Memory B cell (primary cell): ENCODE results near the gene TMCC3.

ENCODE experiments used
- ATAC-seq: fragments of 150-1000 bp; cut with Tn5 transposase; 2 replicates; pipeline ENCODE4 v1.10.0; 2021; ENCODE audit warnings: low read depth, mild to moderate bottlenecking, moderate library complexity
- DNase-seq, 2 donors: peaks; one replicate each; pipeline ENCODE4 v3.0.0; 2022; ENCODE audit warnings: low spot score in 2 of 2
- H3K27ac Mint-ChIP-seq: one replicate; pipeline ENCODE4 v1.8.0; 2022; ENCODE audit warnings: mild to moderate bottlenecking, moderate library complexity, mixed read lengths
- H3K27me3 Mint-ChIP-seq: one replicate; pipeline ENCODE4 v1.8.0; 2022; ENCODE audit warnings: mixed read lengths
- H3K36me3 Mint-ChIP-seq: one replicate; pipeline ENCODE4 v1.8.0; 2022; ENCODE audit warnings: mild to moderate bottlenecking, mixed read lengths
- H3K4me1 Mint-ChIP-seq: one replicate; pipeline ENCODE4 v1.8.0; 2022; ENCODE audit warnings: mixed read lengths
- H3K4me3 Mint-ChIP-seq: one replicate; pipeline ENCODE4 v1.8.0; 2022; ENCODE audit warnings: mild to moderate bottlenecking, moderate library complexity, mixed read lengths
- H3K9me3 Mint-ChIP-seq: one replicate; pipeline ENCODE4 v1.8.0; 2022; ENCODE audit warnings: mixed read lengths

The TMCC3 gene

DNA sequence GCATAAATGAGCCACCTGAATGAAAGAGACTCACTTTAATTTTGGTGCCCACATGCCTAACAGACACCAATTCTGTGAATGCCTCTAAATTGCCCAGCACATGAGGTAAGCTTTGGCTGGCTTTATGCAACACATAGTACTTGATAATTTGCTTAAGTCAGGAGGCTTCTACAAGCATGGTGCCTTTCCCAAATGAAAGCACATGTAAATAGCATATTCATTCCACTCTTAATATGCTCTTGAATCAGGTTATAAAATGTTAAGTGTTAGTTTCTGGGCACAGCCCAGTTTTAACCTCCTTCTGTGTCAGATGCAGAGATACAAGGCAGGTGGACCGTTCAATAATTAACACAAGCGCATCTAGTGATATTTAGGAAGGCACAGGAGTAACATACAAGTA lies 15.6 kb downstream of the TMCC3 start:
- H3K4me1 Mint-ChIP-seq = no peaks in the 10 kb centered on the region
- H3K36me3 Mint-ChIP-seq = peaks cover 2% of the 10 kb centered on the region
- no peak overlapping the region for H3K4me3 Mint-ChIP-seq
- DNase-seq = no peak
- no peak for ATAC-seq
- H3K27ac Mint-ChIP-seq = no peak overlapping the region
- no peaks in the 10 kb centered on the region for H3K27me3 Mint-ChIP-seq
- no peaks in the 10 kb centered on the region for H3K9me3 Mint-ChIP-seq

DNA sequence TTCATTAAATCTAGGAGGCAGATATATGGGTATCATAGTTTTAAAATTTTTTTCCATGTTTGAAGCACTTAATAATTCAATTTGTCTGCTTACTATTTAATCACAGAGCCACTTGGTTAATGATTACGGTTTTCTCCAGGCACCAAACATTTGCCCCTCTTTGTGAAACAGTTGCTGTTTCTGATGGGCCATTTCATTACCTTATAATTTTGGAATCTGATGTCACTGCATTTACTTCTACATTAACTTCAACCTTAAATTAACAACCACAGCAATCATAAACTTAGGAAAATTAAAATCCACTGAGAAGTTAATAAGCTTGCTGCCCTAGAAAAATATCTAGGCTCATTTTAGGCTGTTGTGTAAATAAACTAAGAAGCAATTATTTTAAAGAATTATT lies 17.0 kb downstream of the TMCC3 start:
- Mint-ChIP-seq H3K27ac (no peak overlapping the region), H3K27me3 (no peaks in the 10 kb centered on the region), H3K4me3 (no peak overlapping the region), H3K4me1 (no peaks in the 10 kb centered on the region), H3K9me3 (no peaks in the 10 kb centered on the region), H3K36me3 (peaks cover 2% of the 10 kb centered on the region)
- DNase-seq = no peak
- ATAC-seq = no peak

DNA sequence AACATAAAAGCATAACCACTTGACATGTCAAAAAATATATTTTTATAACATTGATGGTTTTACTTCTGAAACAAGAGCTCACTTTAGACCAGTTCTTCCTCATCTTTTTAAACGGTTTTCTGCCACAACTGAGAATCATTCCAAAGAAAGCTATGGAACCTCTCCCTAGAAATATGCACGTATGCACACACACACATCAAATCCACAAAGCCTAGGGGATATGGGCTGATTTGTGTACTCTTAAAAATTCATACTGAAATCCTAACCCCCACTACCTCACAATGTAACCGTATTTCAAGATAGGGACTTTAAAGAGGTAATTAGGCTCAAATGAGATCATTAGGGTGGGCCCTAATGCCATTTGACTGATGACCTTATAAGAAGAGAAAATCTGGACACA lies 19.3 kb downstream of the TMCC3 start:
- no peak overlapping the region for H3K4me3 Mint-ChIP-seq
- no peaks in the 10 kb centered on the region for H3K27me3 Mint-ChIP-seq
- no peak for DNase-seq
- ATAC-seq = no peak
- peaks cover 2% of the 10 kb centered on the region for H3K9me3 Mint-ChIP-seq
- no peaks in the 10 kb centered on the region for H3K4me1 Mint-ChIP-seq
- H3K36me3 Mint-ChIP-seq = peaks cover 6% of the 10 kb centered on the region
- no peak overlapping the region for H3K27ac Mint-ChIP-seq

GRCh38 chr12:94628819-94629472 lies 21.4 kb downstream of the TMCC3 start:
- H3K4me3 Mint-ChIP-seq = no peak overlapping the region
- H3K4me1 Mint-ChIP-seq = no peaks in the 10 kb centered on the region
- H3K9me3 Mint-ChIP-seq = peaks cover 5% of the 10 kb centered on the region
- H3K27me3 Mint-ChIP-seq = no peaks in the 10 kb centered on the region
- DNase-seq (no peak), ATAC-seq (no peak)
- no peak overlapping the region for H3K27ac Mint-ChIP-seq
- peaks cover 10% of the 10 kb centered on the region for H3K36me3 Mint-ChIP-seq

DNA sequence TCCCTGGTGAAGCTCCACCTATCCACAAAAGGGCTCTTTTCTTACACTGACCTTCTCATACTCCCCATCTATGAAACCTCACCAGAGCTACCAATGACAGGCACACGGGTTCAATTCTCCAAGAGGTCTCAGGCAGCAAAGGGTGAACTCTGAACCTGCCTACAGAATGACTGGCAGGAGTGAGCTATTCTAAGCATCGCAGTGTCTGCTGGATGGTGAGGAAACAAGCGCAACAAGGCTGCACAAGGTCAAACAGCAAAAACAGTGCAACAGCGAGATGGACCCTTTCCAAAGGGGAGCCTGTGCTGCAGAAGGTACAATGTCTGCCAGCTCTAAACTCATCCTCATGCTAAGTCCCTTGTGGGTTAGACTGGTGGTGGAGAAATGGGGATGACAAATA lies 22.0 kb downstream of the TMCC3 start:
- Mint-ChIP-seq H3K27ac (no peak overlapping the region), H3K27me3 (no peaks in the 10 kb centered on the region), H3K36me3 (peaks cover 10% of the 10 kb centered on the region), H3K4me3 (no peak overlapping the region), H3K4me1 (no peaks in the 10 kb centered on the region), H3K9me3 (peaks cover 5% of the 10 kb centered on the region)
- DNase-seq = no peak
- ATAC-seq = no peak

GRCh38 chr12:94625531-94625930 lies 24.8 kb downstream of the TMCC3 start:
- no peaks in the 10 kb centered on the region for H3K27me3 Mint-ChIP-seq
- no peak overlapping the region for H3K4me3 Mint-ChIP-seq
- peaks cover 8% of the 10 kb centered on the region for H3K36me3 Mint-ChIP-seq
- ATAC-seq = no peak
- H3K27ac Mint-ChIP-seq = no peak overlapping the region
- H3K4me1 Mint-ChIP-seq = peaks cover 15% of the 10 kb centered on the region
- H3K9me3 Mint-ChIP-seq = peaks cover 5% of the 10 kb centered on the region
- no peak for DNase-seq

- Mint-ChIP-seq H3K4me3 (no peak overlapping the region), H3K36me3 (peaks cover 11% of the 10 kb centered on the region), H3K27ac (no peak overlapping the region), H3K9me3 (peaks cover 5% of the 10 kb centered on the region), H3K4me1 (peaks cover 18% of the 10 kb centered on the region), H3K27me3 (no peaks in the 10 kb centered on the region)
- DNase-seq (no peak), ATAC-seq (no peak)
These were observed 27.0 kb downstream of the TMCC3 start for GRCh38 chr12:94623161-94623920.

- H3K36me3 Mint-ChIP-seq = peaks cover 9% of the 10 kb centered on the region
- peak overlapping the region; percentile 91 for H3K27ac Mint-ChIP-seq
- peaks cover 5% of the 10 kb centered on the region for H3K9me3 Mint-ChIP-seq
- peak overlapping the region; percentile 75 for H3K4me3 Mint-ChIP-seq
- H3K27me3 Mint-ChIP-seq = no peaks in the 10 kb centered on the region
- DNase-seq = no peak
- ATAC-seq = no peak
- H3K4me1 Mint-ChIP-seq = peaks cover 18% of the 10 kb centered on the region
These were observed 27.9 kb downstream of the TMCC3 start for GRCh38 chr12:94622475-94622874.

DNA sequence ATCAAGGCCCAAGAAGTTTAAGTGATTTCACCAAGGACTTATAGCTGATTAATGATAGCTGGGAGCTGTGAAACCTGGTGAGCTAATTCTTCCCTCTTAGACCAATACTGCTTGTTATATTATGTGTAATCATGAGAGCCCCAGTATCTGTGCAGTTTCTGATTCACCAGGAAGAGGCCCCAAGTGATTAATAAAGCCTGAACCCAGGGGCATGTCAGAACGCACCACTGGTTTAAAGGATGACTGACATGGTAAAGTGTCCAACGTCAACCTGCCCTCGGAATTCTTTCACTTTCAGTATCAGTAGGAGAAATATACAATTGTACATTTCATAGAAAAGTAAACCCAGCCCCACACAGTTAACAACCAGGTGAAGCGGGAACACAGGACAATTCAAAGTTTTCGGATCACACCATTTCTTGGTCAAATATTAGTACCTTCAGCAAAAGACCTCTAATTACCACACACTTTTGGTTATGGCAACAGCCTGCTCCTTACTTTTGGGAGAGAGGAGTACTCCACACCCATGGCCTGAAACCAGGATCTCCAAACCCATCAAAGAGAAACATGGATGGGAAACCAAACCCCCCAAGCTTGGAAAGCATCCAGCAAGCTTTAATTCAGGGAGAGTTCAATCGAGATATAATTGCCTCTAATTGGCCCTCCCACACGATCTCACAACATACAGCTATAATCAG lies 28.5 kb downstream of the TMCC3 start:
- ATAC-seq (peak; percentile 95), DNase-seq (peak in 1 of 2 donors; percentile 27)
- H3K27me3 Mint-ChIP-seq = no peaks in the 10 kb centered on the region
- H3K27ac Mint-ChIP-seq = peak overlapping the region; percentile 91
- H3K9me3 Mint-ChIP-seq = peaks cover 3% of the 10 kb centered on the region
- peaks cover 7% of the 10 kb centered on the region for H3K36me3 Mint-ChIP-seq
- peaks cover 18% of the 10 kb centered on the region for H3K4me1 Mint-ChIP-seq
- H3K4me3 Mint-ChIP-seq = peak overlapping the region; percentile 75

GRCh38 chr12:94620621-94621020 lies 29.7 kb downstream of the TMCC3 start:
- Mint-ChIP-seq H3K4me3 (no peak overlapping the region), H3K27me3 (no peaks in the 10 kb centered on the region), H3K4me1 (peaks cover 18% of the 10 kb centered on the region), H3K9me3 (no peaks in the 10 kb centered on the region), H3K36me3 (peaks cover 4% of the 10 kb centered on the region), H3K27ac (no peak overlapping the region)
- ATAC-seq (no peak), DNase-seq (no peak)

DNA sequence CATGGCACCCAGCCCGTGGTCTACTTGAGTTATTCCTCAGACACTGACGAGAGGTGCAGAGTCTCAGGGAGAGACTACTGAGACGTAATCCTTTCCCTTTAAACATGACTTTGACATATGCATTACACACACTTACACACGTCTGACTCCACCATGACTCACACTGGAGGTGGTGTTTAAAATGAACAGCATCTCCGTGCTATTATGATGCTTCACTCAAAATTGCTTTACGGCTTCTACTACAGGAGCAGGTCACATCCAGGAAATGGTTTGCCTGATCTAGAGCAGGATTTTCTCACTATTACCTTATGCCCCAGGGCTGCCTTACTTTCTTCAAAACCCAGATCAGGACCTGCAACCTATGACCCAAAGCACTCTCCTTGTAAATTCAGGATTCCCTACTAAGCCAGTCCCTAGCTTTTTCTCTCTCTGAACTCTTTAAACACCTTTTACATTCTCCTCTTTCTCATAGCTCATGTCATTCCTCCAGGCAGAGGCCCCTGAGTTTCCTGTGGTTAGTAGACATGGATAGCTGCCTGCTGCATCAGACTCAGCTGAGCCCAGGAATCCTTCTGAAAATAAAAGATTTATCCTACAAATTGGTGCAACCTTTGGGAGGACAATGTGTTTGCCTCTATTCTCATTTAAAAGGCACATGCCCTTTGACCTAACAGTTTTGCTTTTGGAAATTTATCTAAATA lies 31.2 kb downstream of the TMCC3 start:
- H3K27me3 Mint-ChIP-seq = no peaks in the 10 kb centered on the region
- H3K4me1 Mint-ChIP-seq = peaks cover 20% of the 10 kb centered on the region
- DNase-seq (no peak), ATAC-seq (no peak)
- H3K4me3 Mint-ChIP-seq = no peak overlapping the region
- no peaks in the 10 kb centered on the region for H3K9me3 Mint-ChIP-seq
- peaks cover 3% of the 10 kb centered on the region for H3K36me3 Mint-ChIP-seq
- H3K27ac Mint-ChIP-seq = no peak overlapping the region

- Mint-ChIP-seq H3K27ac (no peak overlapping the region), H3K4me3 (no peak overlapping the region), H3K27me3 (no peaks in the 10 kb centered on the region), H3K36me3 (peaks cover 4% of the 10 kb centered on the region), H3K4me1 (peaks cover 16% of the 10 kb centered on the region), H3K9me3 (no peaks in the 10 kb centered on the region)
- DNase-seq = no peak
- ATAC-seq = no peak
These were observed 33.3 kb downstream of the TMCC3 start for GRCh38 chr12:94617101-94617500.

GRCh38 chr12:94616203-94616729 lies 34.1 kb downstream of the TMCC3 start:
- Mint-ChIP-seq H3K4me1 (peaks cover 7% of the 10 kb centered on the region), H3K27me3 (no peaks in the 10 kb centered on the region), H3K36me3 (peaks cover 4% of the 10 kb centered on the region), H3K9me3 (no peaks in the 10 kb centered on the region), H3K4me3 (no peak overlapping the region), H3K27ac (no peak overlapping the region)
- DNase-seq (no peak), ATAC-seq (no peak)
